Measurements from ENCODE around the gene ERLEC1. TPM values are rescaled to one million over a fixed set of nuclear protein-coding genes. Genes with fewer than 3 reads are reported as not detected.
"Not testable (repeated sequence)": the region's sequence is repeated elsewhere in the genome, so short reads cannot be mapped to it uniquely, and the experiment has no call there.

ERLEC1 gene
- total and polyA plus RNA-seq, 2 of the 4 experiments (the other 2 are of a cell fraction), result 40.3 to 53.4 TPM

GRCh38 chr2:53829980-53830290 is 43.1 kb downstream of the ERLEC1 start:
- H3K4me1 ChIP-seq (ENCODE audit: control insufficient read depth, insufficient read depth, low read length); H2BK20ac ChIP-seq (ENCODE audit: low read depth, low read length); H2AFZ ChIP-seq (replicated peaks; ENCODE audit: low read length, poor library complexity); H2AK5ac ChIP-seq (ENCODE audit: low read depth, low read length); H3K79me1 ChIP-seq (ENCODE audit: low read depth in 1 of 2, low read length in 2 of 2); H3K36me3 ChIP-seq (ENCODE audit: control insufficient read depth, insufficient read depth, low read length); H3K4ac ChIP-seq (ENCODE audit: low read depth, low read length); DNase-seq; H3K9me3 ChIP-seq (ENCODE audit: control insufficient read depth, insufficient read depth, low read length); BruUV-seq (replicated peaks); H3K27ac ChIP-seq (ENCODE audit: insufficient read depth, low read length); H2BK15ac ChIP-seq (ENCODE audit: low read depth, low read length); H3K4me3 ChIP-seq (ENCODE audit: insufficient read depth, low read depth, low read length); H3K14ac ChIP-seq (replicated peaks; ENCODE audit: low read depth, low read length); H3K18ac ChIP-seq (ENCODE audit: low read depth, low read length); H3K9ac ChIP-seq (ENCODE audit: low read depth, low read length); H3K23ac ChIP-seq (ENCODE audit: low read depth, low read length); H2AK9ac ChIP-seq (replicated peaks; ENCODE audit: low read depth, low read length, poor library complexity); H4K20me1 ChIP-seq (ENCODE audit: insufficient read depth, low read length); dilution Hi-C loops (cut with HindIII; ENCODE audit: low sequenced_read_pairs, unreplicated experiment); H3K27me3 ChIP-seq (ENCODE audit: control insufficient read depth, insufficient read depth, low read length); in situ Hi-C loops (cut with MboI; ENCODE audit: low sequenced_read_pairs); H2BK120ac ChIP-seq (ENCODE audit: low read depth, low read length); H3K9me1 ChIP-seq (ENCODE audit: insufficient read depth, low read length); ATAC-seq (ENCODE audit: low read depth); intact Hi-C loops (cut with micrococcal nuclease); H4K91ac ChIP-seq (ENCODE audit: insufficient read depth, low read depth, low read length); H3K4me2 ChIP-seq (ENCODE audit: low read depth, low read length); H4K5ac ChIP-seq (ENCODE audit: low read depth, low read length); CTCF ChIA-PET; POLR2A ChIA-PET (ENCODE audit: unreplicated experiment); H4K8ac ChIP-seq (ENCODE audit: low read depth in 2 of 2, low read length in 2 of 2); H2BK5ac ChIP-seq (ENCODE audit: low read depth, low read length, poor library complexity, severe bottlenecking); H3K56ac ChIP-seq (ENCODE audit: extremely low read depth, insufficient read depth, low read length): not testable (repeated sequence)
- no CpG with 5 or more reads among the region's 4 CpGs for WGBS, 2 experiments (ENCODE audit: extremely low coverage in 2 of 2, insufficient read length in 1 of 2)
